Measurements from ENCODE around the gene AREG.

DNA sequence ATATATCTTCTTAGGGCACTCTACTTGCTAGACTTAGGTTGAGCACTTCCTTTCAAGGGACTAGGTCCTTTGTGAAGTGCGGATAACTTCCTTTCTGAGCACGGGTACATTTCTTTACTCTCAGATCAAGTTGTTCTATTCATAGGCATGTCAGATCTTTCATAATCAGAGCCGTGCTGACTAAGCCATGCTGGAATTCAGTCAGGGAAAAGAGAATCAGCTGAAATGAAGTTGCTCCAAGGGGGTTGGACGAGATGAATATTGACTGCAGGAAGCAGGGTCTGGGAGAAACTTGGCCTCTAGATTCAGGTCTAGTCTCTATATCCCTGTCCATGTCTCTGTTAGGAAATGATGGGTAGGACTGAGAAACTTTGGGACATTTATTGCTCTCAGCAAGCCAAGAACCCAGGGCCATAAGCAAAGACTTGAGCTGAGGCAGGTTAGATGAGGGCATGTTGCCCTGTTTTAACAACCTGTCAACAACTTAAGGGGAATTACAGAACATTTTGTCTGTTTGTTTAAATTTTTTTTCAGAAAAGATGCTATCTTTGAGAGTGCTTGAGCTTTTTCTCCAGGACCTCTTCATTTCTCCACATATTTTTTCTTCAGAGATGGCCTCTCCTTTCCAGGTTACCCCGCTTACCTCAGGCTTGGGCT is 28.3 kb downstream of the AREG start:
- TF ChIP-seq POLR2A (IDR thresholded peaks at IDR 0.05; ENCODE audit: borderline replicate concordance, extremely low read depth, insufficient read depth, insufficient read length) (no peak), CEBPB (IDR thresholded peaks at IDR 0.05; ENCODE audit: low read depth) (peak; percentile 91), FOSL1 (IDR thresholded peaks at IDR 0.05; ENCODE audit: low read depth) (peak; percentile 75), SP1 (IDR thresholded peaks at IDR 0.05; ENCODE audit: low read depth) (peak; percentile 52), POLR2AphosphoS5 (IDR thresholded peaks at IDR 0.05; ENCODE audit: low read depth, low read length) (no peak)
- TF ChIP-seq, protein P1, sequence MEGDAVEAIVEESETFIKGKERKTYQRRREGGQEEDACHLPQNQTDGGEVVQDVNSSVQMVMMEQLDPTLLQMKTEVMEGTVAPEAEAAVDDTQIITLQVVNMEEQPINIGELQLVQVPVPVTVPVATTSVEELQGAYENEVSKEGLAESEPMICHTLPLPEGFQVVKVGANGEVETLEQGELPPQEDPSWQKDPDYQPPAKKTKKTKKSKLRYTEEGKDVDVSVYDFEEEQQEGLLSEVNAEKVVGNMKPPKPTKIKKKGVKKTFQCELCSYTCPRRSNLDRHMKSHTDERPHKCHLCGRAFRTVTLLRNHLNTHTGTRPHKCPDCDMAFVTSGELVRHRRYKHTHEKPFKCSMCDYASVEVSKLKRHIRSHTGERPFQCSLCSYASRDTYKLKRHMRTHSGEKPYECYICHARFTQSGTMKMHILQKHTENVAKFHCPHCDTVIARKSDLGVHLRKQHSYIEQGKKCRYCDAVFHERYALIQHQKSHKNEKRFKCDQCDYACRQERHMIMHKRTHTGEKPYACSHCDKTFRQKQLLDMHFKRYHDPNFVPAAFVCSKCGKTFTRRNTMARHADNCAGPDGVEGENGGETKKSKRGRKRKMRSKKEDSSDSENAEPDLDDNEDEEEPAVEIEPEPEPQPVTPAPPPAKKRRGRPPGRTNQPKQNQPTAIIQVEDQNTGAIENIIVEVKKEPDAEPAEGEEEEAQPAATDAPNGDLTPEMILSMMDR (IDR thresholded peaks at IDR 0.05 in 2 of 3, conservative IDR thresholded peaks at IDR 0.05 in 1 of 3; ENCODE audit: borderline replicate concordance in 1 of 3, insufficient read depth in 1 of 3, low read depth in 2 of 3, low read length in 2 of 3): no peak

All from HCT116 (cell line).